OCI-LY3 (cell line): ENCODE results near the gene GCC1.

Source experiments
- H2AFZ ChIP-seq: fragments of 200-600, 300-600 bp; shearing (Covaris generic); 2 replicates; pipeline ENCODE4 v1.6.0; 2014; ENCODE audit warnings: antibody characterized with exemption, low read depth, low read length
- H3K27ac ChIP-seq: fragments of 200-600, 300-600 bp; sonication (generic); 2 replicates; pipeline ENCODE4 v1.5.1; 2014; ENCODE audit warnings: mild to moderate bottlenecking, low read length, moderate library complexity, mixed read lengths
- H3K27me3 ChIP-seq: fragments of 200-600, 300-600 bp; sonication (generic); 2 replicates; pipeline ENCODE4 v1.6.1; 2014; ENCODE audit warnings: low read depth, low read length, mixed read lengths
- H3K36me3 ChIP-seq: fragments of 200-600, 300-600 bp; sonication (generic); replicated peaks from 2 replicates; pipeline ENCODE3; 2014; ENCODE audit warnings: low read depth, low read length, mixed read lengths
- H3K4me1 ChIP-seq: fragments of 300-600, 200-600 bp; sonication (generic); 2 replicates; pipeline ENCODE4 v1.6.1; 2014; ENCODE audit warnings: low read length, mixed read lengths
- H3K4me2 ChIP-seq: fragments of 200-600, 300-600 bp; sonication (generic); 2 replicates; pipeline ENCODE4 v1.6.1; 2014; ENCODE audit warnings: low read length, mixed read lengths
- H3K4me3 ChIP-seq: fragments of 300-600, 200-600 bp; sonication (generic); 2 replicates; pipeline ENCODE4 v1.5.1; 2014; ENCODE audit warnings: antibody characterized with exemption, mild to moderate bottlenecking, low read length, moderate library complexity
- H3K79me2 ChIP-seq: fragments of 300-600, 200-600 bp; shearing (Covaris generic); 2 replicates; pipeline ENCODE4 v1.6.1; 2014; ENCODE audit warnings: mild to moderate bottlenecking, low read length, mixed read lengths
- H3K9ac ChIP-seq: fragments of 300-600, 200-600 bp; shearing (Covaris generic); 2 replicates; pipeline ENCODE4 v1.6.0; 2014; ENCODE audit warnings: mild to moderate bottlenecking, low read length, moderate library complexity
- H3K9me3 ChIP-seq: fragments of 200-600, 300-600 bp; shearing (Covaris generic); 2 replicates; pipeline ENCODE4 v1.6.1; 2014; ENCODE audit warnings: low read length, mixed read lengths; ENCODE audit not compliant: insufficient read depth
- H4K20me1 ChIP-seq: fragments of 200-600, 300-600 bp; sonication (generic); 2 replicates; pipeline ENCODE4 v1.6.1; 2016; ENCODE audit warnings: low read length, mixed read lengths; ENCODE audit not compliant: insufficient read depth
- CTCF ChIP-seq: fragments of 200-600, 300-600 bp; sonication (generic); IDR thresholded peaks from 2 replicates; pipeline ENCODE4 v1.5.1; 2014; ENCODE audit warnings: antibody characterized with exemption, low read length, low read depth
- EZH2phosphoT487 ChIP-seq: fragments of 200-600 bp; shearing (Covaris generic); IDR thresholded peaks from 2 replicates; pipeline ENCODE4 v1.6.1; 2018; ENCODE audit warnings: antibody characterized with exemption, mixed run types, low read depth

The GCC1 gene

GRCh38 chr7:127628445-127628844, 43.0 kb upstream of the GCC1 start:
- no peak overlapping the region for H3K4me3 ChIP-seq
- H3K9ac ChIP-seq: no peak overlapping the region
- no peak overlapping the region for H2AFZ ChIP-seq
- peaks cover 5% of the 10 kb centered on the region; the same call in 1 of the 2 replicates for H3K27me3 ChIP-seq
- no peaks in the 10 kb centered on the region for H3K79me2 ChIP-seq
- H3K9me3 ChIP-seq: no peaks in the 10 kb centered on the region
- H4K20me1 ChIP-seq: no peaks in the 10 kb centered on the region
- H3K4me2 ChIP-seq: no peak overlapping the region
- H3K27ac ChIP-seq: no peak overlapping the region
- no peaks in the 10 kb centered on the region for H3K4me1 ChIP-seq
- peak; percentile 22; the same call in 1 of the 2 replicates for TF ChIP-seq CTCF
- no peak for TF ChIP-seq EZH2phosphoT487
- no peaks in the 10 kb centered on the region for H3K36me3 ChIP-seq

GRCh38 chr7:127625331-127625730, 39.9 kb upstream of the GCC1 start:
- H3K79me2 ChIP-seq: no peaks in the 10 kb centered on the region
- no peaks in the 10 kb centered on the region for H3K36me3 ChIP-seq
- no peak overlapping the region for H2AFZ ChIP-seq
- no peak overlapping the region for H3K27ac ChIP-seq
- no peak overlapping the region for H3K4me3 ChIP-seq
- no peaks in the 10 kb centered on the region for H4K20me1 ChIP-seq
- H3K9me3 ChIP-seq: no peaks in the 10 kb centered on the region
- no peak overlapping the region for H3K4me2 ChIP-seq
- no peaks in the 10 kb centered on the region for H3K4me1 ChIP-seq
- peaks cover 5% of the 10 kb centered on the region; the same call in 1 of the 2 replicates for H3K27me3 ChIP-seq
- no peak for TF ChIP-seq EZH2phosphoT487
- no peak for TF ChIP-seq CTCF
- H3K9ac ChIP-seq: no peak overlapping the region

- H3K4me2 ChIP-seq: peak overlapping the region; percentile 51
- no peaks in the 10 kb centered on the region for H3K36me3 ChIP-seq
- no peaks in the 10 kb centered on the region for H3K9me3 ChIP-seq
- H4K20me1 ChIP-seq: no peaks in the 10 kb centered on the region
- no peaks in the 10 kb centered on the region for H3K4me1 ChIP-seq
- H2AFZ ChIP-seq: peak overlapping the region; percentile 65; the same call in 1 of the 2 replicates
- peak overlapping the region; percentile 36; the same call in 1 of the 2 replicates for H3K4me3 ChIP-seq
- H3K79me2 ChIP-seq: no peaks in the 10 kb centered on the region
- H3K9ac ChIP-seq: no peak overlapping the region
- peaks cover 39% of the 10 kb centered on the region for H3K27me3 ChIP-seq
- TF ChIP-seq EZH2phosphoT487 (no peak), CTCF (no peak)
- no peak overlapping the region for H3K27ac ChIP-seq
These were observed 35.2 kb upstream of the GCC1 start for GRCh38 chr7:127620406-127621233.

- Histone ChIP-seq H4K20me1 (no peaks in the 10 kb centered on the region), H3K9ac (no peak overlapping the region), H3K36me3 (no peaks in the 10 kb centered on the region), H3K79me2 (no peaks in the 10 kb centered on the region), H3K4me2 (no peak overlapping the region), H3K4me3 (no peak overlapping the region), H3K27me3 (peaks cover 44% of the 10 kb centered on the region), H3K4me1 (no peaks in the 10 kb centered on the region), H2AFZ (no peak overlapping the region), H3K27ac (no peak overlapping the region), H3K9me3 (no peaks in the 10 kb centered on the region)
- TF ChIP-seq EZH2phosphoT487 (no peak), CTCF (no peak)
These were observed 34.4 kb upstream of the GCC1 start for GRCh38 chr7:127619681-127620405.
